Lower leg skin (tissue), 4 donors: ENCODE results near the gene LRRC25. TPM values are rescaled to one million over a fixed set of nuclear protein-coding genes. Genes with fewer than 3 reads are reported as not detected.

ENCODE experiments used
- DNase-seq, 2 donors: peaks; one replicate each; pipeline ENCODE4 v3.0.0-alpha.2; 2019; ENCODE audit warnings: low spot score in 2 of 2
- H3K4me3 ChIP-seq: fragments of 200-600 bp; sonication (generic); 2 replicates; pipeline ENCODE4 v1.5.1; 2017; ENCODE audit warnings: mild to moderate bottlenecking, low read depth; ENCODE audit not compliant: poor library complexity, severe bottlenecking
- CTCF ChIP-seq, 3 donors: fragments of 450-650 bp; IDR thresholded peaks; one replicate each; pipeline ENCODE4 v1.5.1; 2016; ENCODE audit warnings: antibody characterized with exemption in 3 of 3, mild to moderate bottlenecking in 3 of 3, moderate library complexity in 2 of 3
- POLR2A ChIP-seq, 2 donors: fragments of 450-650 bp; IDR thresholded peaks; one replicate each; pipeline ENCODE4 v1.6.1; 2016 to 2017; ENCODE audit warnings: antibody characterized with exemption in 2 of 2, mild to moderate bottlenecking in 1 of 2, moderate library complexity in 1 of 2
- WGBS, 2 donors: methylation state at CpG; one replicate each; pipeline ENCODE4 v1.1.5; 2018; 5-methylcytosine and 5-hydroxymethylcytosine counted together
- intact Hi-C: fragments of 100-400 bp; cut with DNase I; formaldehyde crosslinking; loops from one replicate; pipeline ENCODE4 v1.15.0; 2023; ENCODE audit warnings: low total_unique reads
- microRNA-seq, 2 donors: library from miRNA; unstranded; fragments of <30 nt; microRNA quantifications; one replicate each; pipeline ENCODE4, GENCODE V29; 2016; ENCODE audit warnings: borderline replicate concordance in 2 of 2, borderline number of aligned reads in 1 of 2
- total RNA-seq, 4 donors: library from RNA; depleted of rRNA; stranded (reverse); fragments of >200 nt; gene quantifications; one replicate each; pipeline ENCODE4 v1.1.0, GENCODE V29; 2016

Gene LRRC25
- total RNA-seq, 4 donors from 2014 or later = 1.2 to 3.4 (median 2.2) TPM; not detected in 1

- H3K4me3 ChIP-seq = no peak overlapping the region
- no peak for DNase-seq
- intact Hi-C loops = no loop called here
- TF ChIP-seq POLR2A (IDR thresholded peaks at IDR 0.05) (no peak), CTCF (IDR thresholded peaks at IDR 0.05) (no peak)
- whole genome bisulfite sequencing, 2 donors = 74 to 75% methylated on average over 8 of the region's 8 CpGs
Observed at GRCh38 chr19:18342090-18342632, 55.3 kb downstream of the LRRC25 start.

Small RNAs within 50 kb of the gene (microRNA-seq; reads per million reads assigned to microRNA genes)
- 0 reads per million in 2 donors for gene MIR3189

Other genes starting within 250 kb of the LRRC25 start
- gene PIK3R2, start 244.5 kb downstream of the LRRC25 start, total RNA-seq = 10 to 100 TPM in 3 of 4 donors, 1 to 10 TPM in 1; 8.3 to 39.4 (median 32.2) TPM
- 100 to 1,000 TPM in 2 of 4 donors, 10 to 100 TPM in 2; 39.1 to 214 (median 98.3) TPM for gene IFI30, start 223.8 kb downstream of the LRRC25 start, total RNA-seq
- gene MPV17L2, start 204.4 kb downstream of the LRRC25 start, total RNA-seq = 10 to 100 TPM in 3 of 4 donors, 1 to 10 TPM in 1; 8.5 to 29.3 (median 20.2) TPM
- gene RAB3A, start 193.6 kb downstream of the LRRC25 start, total RNA-seq = 1 to 10 TPM in 3 of 4 donors, under 1 TPM in 1; 0.91 to 2.7 (median 2.1) TPM
- gene PDE4C, start 171.2 kb downstream of the LRRC25 start, total RNA-seq = under 1 TPM in 1 of 4 donors, not detected in 3; 0.29 TPM
- 1 to 10 TPM in 3 of 4 donors, under 1 TPM in 1; 0.97 to 5.9 (median 3.1) TPM for gene IQCN, start 123.2 kb downstream of the LRRC25 start, total RNA-seq
- 100 to 1,000 TPM; 337 to 886 (median 413) TPM for gene JUND, start 116.0 kb downstream of the LRRC25 start, total RNA-seq
- gene LSM4, start 74.5 kb downstream of the LRRC25 start, total RNA-seq = 100 to 1,000 TPM in 2 of 4 donors, 10 to 100 TPM in 2; 59.7 to 149 (median 105) TPM
- 1 to 10 TPM; 2.4 to 7.1 (median 4.8) TPM for gene PGPEP1, start 57.0 kb downstream of the LRRC25 start, total RNA-seq
- gene GDF15, start 11.5 kb downstream of the LRRC25 start, total RNA-seq = 1 to 10 TPM in 2 of 4 donors, under 1 TPM in 1, not detected in 1; 0.49 to 5.1 (median 4.5) TPM
- 10 to 100 TPM; 28.8 to 42.0 (median 36.0) TPM for gene SSBP4, start 21.8 kb upstream of the LRRC25 start, total RNA-seq
- gene ISYNA1, start 40.5 kb upstream of the LRRC25 start, total RNA-seq = 10 to 100 TPM; 16.9 to 29.9 (median 22.3) TPM
- gene ELL, start 124.4 kb upstream of the LRRC25 start, total RNA-seq = 10 to 100 TPM; 21.5 to 37.9 (median 24.8) TPM
- gene FKBP8, start 146.0 kb upstream of the LRRC25 start, total RNA-seq = 100 to 1,000 TPM; 248 to 285 (median 263) TPM
- 10 to 100 TPM; 61.9 to 98.5 (median 89.7) TPM for gene KXD1, start 160.2 kb upstream of the LRRC25 start, total RNA-seq
- gene UBA52, start 174.2 kb upstream of the LRRC25 start, total RNA-seq = 1,000 to 10,000 TPM in 1 of 4 donors, 100 to 1,000 TPM in 3; 625 to 1,001 (median 848) TPM
- 100 to 1,000 TPM in 3 of 4 donors, 10 to 100 TPM in 1; 91.8 to 119 (median 107) TPM for gene REX1BD, start 191.2 kb upstream of the LRRC25 start, total RNA-seq
- 10 to 100 TPM; 27.7 to 90.8 (median 40.1) TPM for gene CRLF1, start 209.2 kb upstream of the LRRC25 start, total RNA-seq
- gene TMEM59L, start 215.2 kb upstream of the LRRC25 start, total RNA-seq = under 1 TPM in 3 of 4 donors, not detected in 1; 0.46 to 0.63 (median 0.52) TPM
- 10 to 100 TPM in 3 of 4 donors, 1 to 10 TPM in 1; 7.9 to 23.2 (median 18.2) TPM for gene KLHL26, start 239.4 kb upstream of the LRRC25 start, total RNA-seq